Activated CD4-positive, alpha-beta T cell treated with anti-CD3 and anti-CD28 coated beads for 48 hours (primary cell): ENCODE results near the gene TFCP2L1.

Experiments used
- DNase-seq: peaks from one replicate; pipeline ENCODE4 v3.0.0-alpha.2; 2020

Gene TFCP2L1

GRCh38 chr2:121260370-121261154 is 24.4 kb downstream of the TFCP2L1 start:
- DNase-seq: no peak

- no peak for DNase-seq
Measured at GRCh38 chr2:121258051-121258450, 27.0 kb downstream of the TFCP2L1 start.

GRCh38 chr2:121257480-121257840 is 27.5 kb downstream of the TFCP2L1 start:
- DNase-seq: no peak

GRCh38 chr2:121256720-121257479 is 28.1 kb downstream of the TFCP2L1 start:
- no peak for DNase-seq

- no peak for DNase-seq
Measured at GRCh38 chr2:121255358-121255757, 29.6 kb downstream of the TFCP2L1 start.

- DNase-seq: no peak
Measured at GRCh38 chr2:121254748-121255147, 30.3 kb downstream of the TFCP2L1 start.

- DNase-seq: no peak
Measured at GRCh38 chr2:121253674-121254240, 31.2 kb downstream of the TFCP2L1 start.

GRCh38 chr2:121253021-121253673 is 31.9 kb downstream of the TFCP2L1 start:
- no peak for DNase-seq

GRCh38 chr2:121251497-121251896 is 33.5 kb downstream of the TFCP2L1 start:
- no peak for DNase-seq

- no peak for DNase-seq
Measured at GRCh38 chr2:121248766-121249343, 36.1 kb downstream of the TFCP2L1 start.

- no peak for DNase-seq
Measured at GRCh38 chr2:121247971-121248370, 37.0 kb downstream of the TFCP2L1 start.

GRCh38 chr2:121247534-121247933 is 37.5 kb downstream of the TFCP2L1 start:
- DNase-seq: no peak

GRCh38 chr2:121246704-121247255 is 38.2 kb downstream of the TFCP2L1 start:
- DNase-seq: no peak

- DNase-seq: no peak
Measured at GRCh38 chr2:121245913-121246312, 39.1 kb downstream of the TFCP2L1 start.

- no peak for DNase-seq
Measured at GRCh38 chr2:121245120-121245820, 39.7 kb downstream of the TFCP2L1 start.

GRCh38 chr2:121244616-121245015 is 40.4 kb downstream of the TFCP2L1 start:
- no peak for DNase-seq

- DNase-seq: no peak
Measured at GRCh38 chr2:121243821-121244460, 41.1 kb downstream of the TFCP2L1 start.

GRCh38 chr2:121242976-121243375 is 42.0 kb downstream of the TFCP2L1 start:
- no peak for DNase-seq

- DNase-seq: no peak
Measured at GRCh38 chr2:121242175-121242875, 42.7 kb downstream of the TFCP2L1 start.

- no peak for DNase-seq
Measured at GRCh38 chr2:121241466-121241865, 43.5 kb downstream of the TFCP2L1 start.

- DNase-seq: no peak
Measured at GRCh38 chr2:121240436-121240835, 44.6 kb downstream of the TFCP2L1 start.
